HepG2 (cell line): ENCODE data around the gene DDX28. TPM values are rescaled to one million over a fixed set of nuclear protein-coding genes. Genes with fewer than 3 reads are reported as not detected.
A peak's percentile ranks its signal among the peaks of the same experiment; 100 is the strongest.

Experiments used
- CC2D1A ChIP-seq: sonication (generic); formaldehyde crosslinking; IDR thresholded peaks from 2 replicates; pipeline ENCODE4 v1.8.1; 2023; ENCODE audit warnings: mild to moderate bottlenecking, missing genetic modification reagents
- FOSL1 ChIP-seq: sonication (generic); formaldehyde crosslinking; IDR thresholded peaks from 2 replicates; pipeline ENCODE4 v1.9.0; 2021; ENCODE audit warnings: missing genetic modification reagents, borderline replicate concordance
- MAZ ChIP-seq, 2 experiments: sonication (generic) in 1 of 2; formaldehyde crosslinking in 1 of 2; IDR thresholded peaks; 2 replicates each; pipeline versions ENCODE4 v1.5.0 to v1.6.1; 2012 to 2020; ENCODE audit warnings: low read depth in 2 of 2, mild to moderate bottlenecking in 2 of 2, borderline replicate concordance in 1 of 2, improper control_type of control experiment in 1 of 2, low read length in 1 of 2, missing genetic modification reagents in 1 of 2, moderate library complexity in 1 of 2
- MEIS2 ChIP-seq: sonication (generic); formaldehyde crosslinking; IDR thresholded peaks from 2 replicates; pipeline ENCODE4 v1.9.0; 2021; ENCODE audit warnings: mild to moderate bottlenecking, missing genetic modification reagents
- NRL ChIP-seq: sonication (generic); formaldehyde crosslinking; IDR thresholded peaks from 2 replicates; pipeline ENCODE4 v1.5.0; 2020; ENCODE audit warnings: missing genetic modification reagents, mild to moderate bottlenecking, moderate library complexity, borderline replicate concordance
- XRCC5 ChIP-seq: fragments of 200-400 bp; formaldehyde crosslinking; optimal IDR thresholded peaks from 2 replicates; pipeline ENCODE3; 2017; ENCODE audit warnings: mild to moderate bottlenecking, low read length
- ZNF138 ChIP-seq: sonication (generic); formaldehyde crosslinking; IDR thresholded peaks from 2 replicates; pipeline ENCODE4 v1.5.0; 2020; ENCODE audit warnings: mild to moderate bottlenecking, low read depth, missing genetic modification reagents
- ZSCAN9 ChIP-seq: IDR thresholded peaks from 2 replicates; pipeline ENCODE4 v1.6.1; 2016; ENCODE audit warnings: borderline replicate concordance
- polyA plus RNA-seq, 8 experiments: library from polyadenylated mRNA; depleted of rRNA in 3 of 8; stranded (reverse) in 7 of 8; unstranded in 1 of 8; fragments of >200 nt; fragmentation: Illumina TruSeq in 4 of 8; extraction: Trizol in 4 of 8; gene quantifications; 2 replicates each; pipeline versions ENCODE4 v1.2.1 to v1.2.3, GENCODE V29; 2011 to 2016; ENCODE audit warnings: low read depth in 4 of 8, missing spikeins in 1 of 8, mixed read lengths in 1 of 8; ENCODE audit not compliant: insufficient read depth in 1 of 8
- total RNA-seq, 5 experiments: library from RNA; depleted of rRNA; stranded (reverse); fragments of >200 nt; fragmentation: Illumina TruSeq; extraction: Trizol; gene quantifications; 2 replicates each; pipeline ENCODE4 v1.2.3, GENCODE V29; 2016; ENCODE audit warnings: low read depth in 1 of 5
- TF ChIP-seq, protein P1 (sequence below), 2 experiments: sonication (generic) in 1 of 2; formaldehyde crosslinking in 1 of 2; IDR thresholded peaks; 2 replicates each; pipeline versions ENCODE4 v1.4.0 to v1.6.1; 2016 to 2020; ENCODE audit warnings: borderline replicate concordance in 1 of 2, low read depth in 1 of 2, mild to moderate bottlenecking in 1 of 2, missing genetic modification reagents in 1 of 2
- TF ChIP-seq, protein P2 (sequence below): sonication (generic); formaldehyde crosslinking; IDR thresholded peaks from 2 replicates; pipeline ENCODE4 v1.5.1; 2020; ENCODE audit warnings: missing genetic modification reagents, mild to moderate bottlenecking, borderline replicate concordance

DDX28 gene
- total and polyA plus RNA-seq, 2 of the 13 experiments (the other 11 are each of a cell fraction or from before 2014, with no cell fraction given): 14.1 to 16.4 TPM

DNA sequence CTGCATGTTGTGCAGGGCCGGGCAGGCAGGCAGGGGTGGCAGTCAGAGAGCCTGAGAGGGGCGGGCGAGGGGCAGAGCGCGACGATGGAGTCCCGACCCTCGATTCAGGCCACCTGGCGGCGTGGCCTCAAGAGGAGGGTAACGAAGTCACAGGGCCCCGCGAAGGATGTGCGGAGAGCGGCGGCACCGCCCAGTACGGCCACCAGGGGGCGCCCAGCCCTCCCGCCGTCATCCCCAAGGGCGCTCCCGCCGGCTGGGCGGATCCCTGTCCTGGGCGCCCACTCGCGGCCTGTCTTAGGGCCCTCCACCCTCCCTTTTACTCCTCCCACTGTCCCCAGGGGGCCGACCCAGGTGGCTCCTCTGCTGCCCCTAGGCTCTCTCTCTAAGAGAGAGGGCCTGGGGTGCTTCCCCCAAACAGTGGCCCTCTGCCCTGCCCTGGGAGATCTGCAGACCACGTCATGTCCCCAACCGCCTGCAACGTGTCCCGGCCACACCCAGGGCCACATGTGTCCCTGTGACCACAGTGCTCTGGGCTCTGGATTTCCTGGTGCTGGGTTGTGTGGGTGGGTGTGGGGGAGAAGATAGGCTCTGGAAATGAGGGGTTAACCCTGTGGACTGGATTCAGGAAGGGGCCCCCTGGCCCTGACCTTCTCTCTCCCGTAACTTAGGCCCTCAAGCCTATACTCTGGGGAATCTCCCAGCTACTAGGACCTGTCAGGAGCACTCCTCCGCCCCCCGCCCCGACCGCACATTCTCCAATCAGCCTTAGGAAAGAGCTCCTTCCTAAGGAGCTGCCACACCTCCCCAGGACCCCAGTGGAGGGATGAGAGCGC, 29.6 kb downstream of the DDX28 start (continued):
- TF ChIP-seq, protein P1, sequence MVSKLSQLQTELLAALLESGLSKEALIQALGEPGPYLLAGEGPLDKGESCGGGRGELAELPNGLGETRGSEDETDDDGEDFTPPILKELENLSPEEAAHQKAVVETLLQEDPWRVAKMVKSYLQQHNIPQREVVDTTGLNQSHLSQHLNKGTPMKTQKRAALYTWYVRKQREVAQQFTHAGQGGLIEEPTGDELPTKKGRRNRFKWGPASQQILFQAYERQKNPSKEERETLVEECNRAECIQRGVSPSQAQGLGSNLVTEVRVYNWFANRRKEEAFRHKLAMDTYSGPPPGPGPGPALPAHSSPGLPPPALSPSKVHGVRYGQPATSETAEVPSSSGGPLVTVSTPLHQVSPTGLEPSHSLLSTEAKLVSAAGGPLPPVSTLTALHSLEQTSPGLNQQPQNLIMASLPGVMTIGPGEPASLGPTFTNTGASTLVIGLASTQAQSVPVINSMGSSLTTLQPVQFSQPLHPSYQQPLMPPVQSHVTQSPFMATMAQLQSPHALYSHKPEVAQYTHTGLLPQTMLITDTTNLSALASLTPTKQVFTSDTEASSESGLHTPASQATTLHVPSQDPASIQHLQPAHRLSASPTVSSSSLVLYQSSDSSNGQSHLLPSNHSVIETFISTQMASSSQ (IDR thresholded peaks at IDR 0.05; ENCODE audit: low read depth): no peak
- TF ChIP-seq, protein P1 (CRISPR knock-in tag; IDR thresholded peaks at IDR 0.05; ENCODE audit: borderline replicate concordance): peak; percentile 52; the same call in 1 of the 2 replicates
- peak; percentile 81 for TF ChIP-seq ZSCAN9 (CRISPR knock-in tag)
- no peak for TF ChIP-seq ZNF138 (CRISPR knock-in tag)
- TF ChIP-seq CC2D1A (CRISPR knock-in tag): no peak
- no peak for TF ChIP-seq FOSL1 (CRISPR knock-in tag)
- TF ChIP-seq MEIS2: peak; percentile 63; the same call in 1 of the 2 replicates
- TF ChIP-seq XRCC5: peak; percentile 98
- TF ChIP-seq NRL (CRISPR knock-in tag): peak; percentile 82; the same call in 1 of the 2 replicates
- TF ChIP-seq, protein P2, sequence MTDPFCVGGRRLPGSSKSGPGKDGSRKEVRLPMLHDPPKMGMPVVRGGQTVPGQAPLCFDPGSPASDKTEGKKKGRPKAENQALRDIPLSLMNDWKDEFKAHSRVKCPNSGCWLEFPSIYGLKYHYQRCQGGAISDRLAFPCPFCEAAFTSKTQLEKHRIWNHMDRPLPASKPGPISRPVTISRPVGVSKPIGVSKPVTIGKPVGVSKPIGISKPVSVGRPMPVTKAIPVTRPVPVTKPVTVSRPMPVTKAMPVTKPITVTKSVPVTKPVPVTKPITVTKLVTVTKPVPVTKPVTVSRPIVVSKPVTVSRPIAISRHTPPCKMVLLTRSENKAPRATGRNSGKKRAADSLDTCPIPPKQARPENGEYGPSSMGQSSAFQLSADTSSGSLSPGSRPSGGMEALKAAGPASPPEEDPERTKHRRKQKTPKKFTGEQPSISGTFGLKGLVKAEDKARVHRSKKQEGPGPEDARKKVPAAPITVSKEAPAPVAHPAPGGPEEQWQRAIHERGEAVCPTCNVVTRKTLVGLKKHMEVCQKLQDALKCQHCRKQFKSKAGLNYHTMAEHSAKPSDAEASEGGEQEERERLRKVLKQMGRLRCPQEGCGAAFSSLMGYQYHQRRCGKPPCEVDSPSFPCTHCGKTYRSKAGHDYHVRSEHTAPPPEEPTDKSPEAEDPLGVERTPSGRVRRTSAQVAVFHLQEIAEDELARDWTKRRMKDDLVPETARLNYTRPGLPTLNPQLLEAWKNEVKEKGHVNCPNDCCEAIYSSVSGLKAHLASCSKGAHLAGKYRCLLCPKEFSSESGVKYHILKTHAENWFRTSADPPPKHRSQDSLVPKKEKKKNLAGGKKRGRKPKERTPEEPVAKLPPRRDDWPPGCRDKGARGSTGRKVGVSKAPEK: peak; percentile 44; the same call in 1 of the 2 replicates
- peak; percentile 60; the same call in 1 of the 2 replicates for TF ChIP-seq MAZ (IDR thresholded peaks at IDR 0.05; ENCODE audit: borderline replicate concordance, low read depth, low read length)
- TF ChIP-seq MAZ (CRISPR knock-in tag; IDR thresholded peaks at IDR 0.05; ENCODE audit: low read depth): peak; percentile 89
